Cardiac fibroblast (primary cell): Measurements from ENCODE around the gene CRTAP.
A peak's percentile ranks its signal among the peaks of the same experiment; 100 is the strongest.
"Not testable (repeated sequence)": the region's sequence is repeated elsewhere in the genome, so short reads cannot be mapped to it uniquely, and the experiment has no call there.

Source experiments
- DNase-seq, 2 donors: peaks; one replicate each; pipeline versions ENCODE4 v3.0.0 to v3.0.0-alpha.2; 2010; ENCODE audit warnings: low read depth in 2 of 2
- H3K4me3 ChIP-seq, 2 donors: replicated peaks in 1 of 2; 1 replicate in 1 of 2; 2 replicates in 1 of 2; pipeline ENCODE4 v1.5.1; 2011; ENCODE audit warnings: low read depth in 2 of 2, low read length in 2 of 2, mild to moderate bottlenecking in 2 of 2, moderate library complexity in 1 of 2
- TF ChIP-seq, protein P1 (sequence below): IDR thresholded peaks from one replicate; pipeline ENCODE4 v1.5.1; 2011; ENCODE audit warnings: low read depth, mild to moderate bottlenecking, low read length, inconsistent platforms

CRTAP gene

GRCh38 chr3:33137691-33138090 is 23.9 kb downstream of the CRTAP start:
- DNase-seq: no peak
- TF ChIP-seq, protein P1, sequence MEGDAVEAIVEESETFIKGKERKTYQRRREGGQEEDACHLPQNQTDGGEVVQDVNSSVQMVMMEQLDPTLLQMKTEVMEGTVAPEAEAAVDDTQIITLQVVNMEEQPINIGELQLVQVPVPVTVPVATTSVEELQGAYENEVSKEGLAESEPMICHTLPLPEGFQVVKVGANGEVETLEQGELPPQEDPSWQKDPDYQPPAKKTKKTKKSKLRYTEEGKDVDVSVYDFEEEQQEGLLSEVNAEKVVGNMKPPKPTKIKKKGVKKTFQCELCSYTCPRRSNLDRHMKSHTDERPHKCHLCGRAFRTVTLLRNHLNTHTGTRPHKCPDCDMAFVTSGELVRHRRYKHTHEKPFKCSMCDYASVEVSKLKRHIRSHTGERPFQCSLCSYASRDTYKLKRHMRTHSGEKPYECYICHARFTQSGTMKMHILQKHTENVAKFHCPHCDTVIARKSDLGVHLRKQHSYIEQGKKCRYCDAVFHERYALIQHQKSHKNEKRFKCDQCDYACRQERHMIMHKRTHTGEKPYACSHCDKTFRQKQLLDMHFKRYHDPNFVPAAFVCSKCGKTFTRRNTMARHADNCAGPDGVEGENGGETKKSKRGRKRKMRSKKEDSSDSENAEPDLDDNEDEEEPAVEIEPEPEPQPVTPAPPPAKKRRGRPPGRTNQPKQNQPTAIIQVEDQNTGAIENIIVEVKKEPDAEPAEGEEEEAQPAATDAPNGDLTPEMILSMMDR: no peak
- no peak overlapping the region for H3K4me3 ChIP-seq

DNA sequence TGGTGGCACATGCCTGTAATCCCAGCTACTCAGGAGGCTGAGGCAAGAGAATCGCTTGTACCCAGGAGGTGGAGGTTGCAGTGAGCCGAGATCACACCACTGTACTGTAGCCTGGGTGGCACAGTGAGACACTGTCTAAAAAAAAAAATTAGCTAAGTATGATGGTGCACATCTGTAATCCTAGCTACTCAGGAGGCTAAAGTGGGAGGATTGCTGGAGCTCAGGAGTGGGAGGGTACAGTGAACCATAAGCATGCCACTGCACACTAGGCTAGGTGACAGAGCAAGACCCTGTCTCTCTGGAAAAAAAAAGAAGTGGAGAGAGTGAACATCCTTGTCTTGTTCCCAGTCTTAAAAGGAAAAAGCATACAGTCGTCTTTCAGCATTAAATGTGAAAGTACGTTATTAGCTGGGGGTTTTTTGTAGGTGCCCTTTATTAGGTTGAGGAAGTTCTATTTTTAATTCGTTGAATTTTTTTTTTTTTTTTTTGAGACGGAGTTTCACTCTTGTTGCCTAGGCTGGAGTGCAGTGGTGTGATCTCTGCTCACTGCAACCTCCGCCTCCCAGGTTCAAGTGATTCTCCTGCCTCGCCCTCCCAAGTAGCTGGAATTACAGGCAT is 25.3 kb downstream of the CRTAP start:
- not testable (repeated sequence) for DNase-seq, H3K4me3 ChIP-seq

DNA sequence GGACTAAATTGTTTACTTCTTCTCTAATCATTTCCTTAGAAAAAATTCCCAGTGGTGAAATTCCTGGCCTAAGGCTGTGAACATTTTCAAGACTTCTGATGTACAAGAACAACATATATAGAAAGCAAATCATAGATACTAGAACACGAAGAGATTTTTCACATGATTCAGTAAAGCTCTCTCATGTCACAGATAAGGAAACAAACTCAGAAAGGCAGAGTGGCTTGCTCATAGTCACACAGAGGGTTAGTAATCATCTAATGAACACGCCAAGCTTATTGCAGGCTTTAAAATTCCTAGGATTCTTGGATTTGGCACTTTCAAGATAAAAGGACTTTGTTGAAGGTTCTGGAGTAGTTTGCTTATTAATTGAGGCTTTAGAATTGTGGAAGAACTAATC is 26.2 kb downstream of the CRTAP start:
- DNase-seq: peak; percentile 30 to 73
- TF ChIP-seq, protein P1: no peak
- no peak overlapping the region for H3K4me3 ChIP-seq

GRCh38 chr3:33141006-33141405 is 27.2 kb downstream of the CRTAP start:
- TF ChIP-seq, protein P1: no peak
- no peak overlapping the region for H3K4me3 ChIP-seq
- DNase-seq: no peak

DNA sequence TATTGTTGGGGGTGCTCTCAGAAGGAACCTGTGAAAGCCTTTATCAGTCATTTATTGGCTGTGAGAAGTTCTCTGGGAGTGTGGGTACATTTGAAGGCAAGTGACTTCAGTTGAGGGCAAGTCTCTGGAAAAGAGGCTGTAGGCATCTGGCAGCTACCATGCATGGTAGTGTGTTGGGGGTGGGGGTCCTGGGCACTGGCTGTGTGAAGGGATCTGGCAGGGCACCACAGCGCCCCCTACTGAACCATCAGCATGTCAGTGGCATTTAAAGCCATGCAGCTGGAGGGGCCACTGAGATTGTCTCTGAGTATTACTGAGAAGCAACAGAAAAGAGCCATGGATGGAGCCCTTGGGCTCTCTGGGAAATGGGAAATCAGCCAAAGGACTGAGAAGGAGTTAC is 30.6 kb downstream of the CRTAP start:
- H3K4me3 ChIP-seq: no peak overlapping the region
- TF ChIP-seq, protein P1: peak; percentile 40
- DNase-seq: no peak

- TF ChIP-seq, protein P1: no peak
- DNase-seq: no peak
- no peak overlapping the region for H3K4me3 ChIP-seq
Measured at GRCh38 chr3:33145221-33145900, 31.5 kb downstream of the CRTAP start.

DNA sequence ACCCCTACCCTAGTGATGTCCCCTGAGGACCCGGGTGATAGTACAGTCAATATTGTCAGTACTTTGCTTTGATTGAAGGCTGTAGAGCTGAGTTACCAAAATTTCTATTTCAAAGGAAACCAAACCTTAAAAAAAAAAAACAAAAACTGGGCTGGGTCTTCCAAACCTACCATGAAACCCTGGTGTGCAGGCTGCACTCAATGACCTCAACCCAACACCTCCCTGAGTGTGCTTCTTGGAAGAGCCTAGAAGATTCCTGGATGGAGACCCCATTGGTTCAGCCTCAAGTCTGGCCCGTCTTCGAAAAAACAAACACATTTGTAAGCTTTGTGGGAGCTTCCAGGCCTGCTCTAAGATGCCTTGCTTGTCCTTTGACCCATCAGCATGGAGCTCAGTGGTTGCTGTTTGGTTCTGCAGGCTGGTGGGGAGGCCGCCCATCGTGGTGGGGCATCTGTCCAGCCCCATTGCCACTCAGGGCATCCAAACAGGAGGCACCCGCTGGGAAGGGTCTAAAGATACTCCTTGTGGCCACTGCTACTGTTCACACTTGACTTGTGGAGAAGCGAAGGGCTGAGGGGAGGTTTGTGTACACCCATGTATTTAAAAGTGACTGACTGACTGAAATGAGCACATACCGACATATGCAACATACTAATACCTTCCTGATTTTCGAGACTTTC is 32.2 kb downstream of the CRTAP start:
- DNase-seq: no peak
- TF ChIP-seq, protein P1: no peak
- no peak overlapping the region for H3K4me3 ChIP-seq
